ENCODE data around the gene TPM1. TPM values are rescaled to one million over a fixed set of nuclear protein-coding genes. Genes with fewer than 3 reads are reported as not detected.
A peak's percentile ranks its signal among the peaks of the same experiment; 100 is the strongest.

Gene TPM1
- total and polyA plus RNA-seq, 11 donors: 9,722 to 18,689 (median 13,651) TPM

GRCh38 chr15:63071288-63071909 lies 28.9 kb downstream of the TPM1 start:
- peaks cover 0 to 58% (median 36%) of the 10 kb centered on the region in 9 donors for H3K36me3 ChIP-seq
- DNase-seq (no peak), ATAC-seq (no peak)
- no peaks in the 10 kb centered on the region for H3K9me3 ChIP-seq
- H3K27ac ChIP-seq: peak overlapping the region in 1 of 12 donors; percentile 96
- 77 to 90% (median 85%) methylated on average over 8 of the region's 8 CpGs for WGBS, 4 donors
- peaks cover 0 to 47% (median 17%) of the 10 kb centered on the region in 12 donors for H3K4me1 ChIP-seq
- TF ChIP-seq POLR2A (IDR thresholded peaks at IDR 0.05): no peak
- TF ChIP-seq CTCF (IDR thresholded peaks at IDR 0.05): no peak
- H3K27me3 ChIP-seq: no peaks in the 10 kb centered on the region
- intact Hi-C loops (cut with DNase I): no loop called here
- H3K4me3 ChIP-seq: no peak overlapping the region

- Histone ChIP-seq H3K4me3 (no peak overlapping the region), H3K9me3 (no peaks in the 10 kb centered on the region), H3K27me3 (no peaks in the 10 kb centered on the region), H3K36me3 (peaks cover 0 to 51% (median 33%) of the 10 kb centered on the region in 9 donors), H3K4me1 (peaks cover 0 to 43% (median 12%) of the 10 kb centered on the region in 12 donors), H3K27ac (peak overlapping the region in 1 of 12 donors; percentile 80)
- ATAC-seq (no peak), DNase-seq (no peak)
- TF ChIP-seq CTCF (IDR thresholded peaks at IDR 0.05) (no peak), POLR2A (IDR thresholded peaks at IDR 0.05) (no peak)
- WGBS, 4 donors: 59 to 71% (median 70%) methylated on average over 3 of the region's 3 CpGs
- intact Hi-C loops (cut with DNase I): no loop called here
Observed at GRCh38 chr15:63072023-63072650, 29.6 kb downstream of the TPM1 start.

GRCh38 chr15:63072809-63073277 lies 30.3 kb downstream of the TPM1 start:
- TF ChIP-seq POLR2A (IDR thresholded peaks at IDR 0.05): no peak
- TF ChIP-seq CTCF (IDR thresholded peaks at IDR 0.05): no peak
- no peaks in the 10 kb centered on the region for H3K9me3 ChIP-seq
- no peaks in the 10 kb centered on the region for H3K27me3 ChIP-seq
- ATAC-seq (no peak), DNase-seq (no peak)
- H3K4me3 ChIP-seq: no peak overlapping the region
- H3K27ac ChIP-seq: peak overlapping the region in 1 of 12 donors; percentile 80
- H3K4me1 ChIP-seq: peaks cover 0 to 36% (median 6%) of the 10 kb centered on the region in 12 donors
- intact Hi-C loops (cut with DNase I): no loop called here
- H3K36me3 ChIP-seq: peaks cover 0 to 44% (median 26%) of the 10 kb centered on the region in 9 donors
- 81 to 96% (median 90%) methylated on average over 8 to 9 of the region's 9 CpGs for WGBS, 4 donors

GRCh38 chr15:63073497-63074172 lies 31.1 kb downstream of the TPM1 start:
- WGBS, 4 donors: 72 to 78% (median 76%) methylated on average over 9 of the region's 9 CpGs
- no peak for DNase-seq
- peaks cover 0 to 28% (median 2%) of the 10 kb centered on the region in 12 donors for H3K4me1 ChIP-seq

More at GRCh38 chr15:63073497-63074172, 31.1 kb downstream of the TPM1 start:
- Histone ChIP-seq H3K4me3 (no peak overlapping the region), H3K27ac (peak overlapping the region in 1 of 12 donors; percentile 80), H3K27me3 (no peaks in the 10 kb centered on the region), H3K9me3 (no peaks in the 10 kb centered on the region), H3K36me3 (peaks cover 0 to 36% (median 18%) of the 10 kb centered on the region in 9 donors)
- TF ChIP-seq POLR2A (IDR thresholded peaks at IDR 0.05): no peak
- no peak for TF ChIP-seq CTCF (IDR thresholded peaks at IDR 0.05)
- no peak for ATAC-seq
- intact Hi-C loops (cut with DNase I): no loop called here
